ENCODE measurements around the gene L3MBTL4.

DNA sequence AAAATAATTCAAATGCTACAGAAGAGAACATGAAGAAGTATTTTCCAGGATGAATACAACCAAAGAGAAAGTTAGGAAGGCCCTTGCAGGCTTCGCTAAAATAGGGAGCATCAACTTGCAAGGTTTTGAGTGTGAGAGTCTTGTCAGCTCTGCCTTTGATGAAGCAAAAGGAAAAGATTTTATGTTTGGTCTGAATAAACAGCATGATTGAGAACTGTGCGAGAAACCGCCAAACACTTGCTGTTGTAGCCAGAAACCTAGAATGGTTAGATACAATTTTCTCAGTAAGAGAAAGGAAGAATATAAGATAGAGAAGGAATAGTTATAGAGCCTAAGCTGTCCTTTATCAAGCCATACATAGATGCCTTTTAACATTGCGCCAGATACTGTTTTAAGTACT is 163.6 kb downstream of the L3MBTL4 start:
- TF ChIP-seq, protein P1, sequence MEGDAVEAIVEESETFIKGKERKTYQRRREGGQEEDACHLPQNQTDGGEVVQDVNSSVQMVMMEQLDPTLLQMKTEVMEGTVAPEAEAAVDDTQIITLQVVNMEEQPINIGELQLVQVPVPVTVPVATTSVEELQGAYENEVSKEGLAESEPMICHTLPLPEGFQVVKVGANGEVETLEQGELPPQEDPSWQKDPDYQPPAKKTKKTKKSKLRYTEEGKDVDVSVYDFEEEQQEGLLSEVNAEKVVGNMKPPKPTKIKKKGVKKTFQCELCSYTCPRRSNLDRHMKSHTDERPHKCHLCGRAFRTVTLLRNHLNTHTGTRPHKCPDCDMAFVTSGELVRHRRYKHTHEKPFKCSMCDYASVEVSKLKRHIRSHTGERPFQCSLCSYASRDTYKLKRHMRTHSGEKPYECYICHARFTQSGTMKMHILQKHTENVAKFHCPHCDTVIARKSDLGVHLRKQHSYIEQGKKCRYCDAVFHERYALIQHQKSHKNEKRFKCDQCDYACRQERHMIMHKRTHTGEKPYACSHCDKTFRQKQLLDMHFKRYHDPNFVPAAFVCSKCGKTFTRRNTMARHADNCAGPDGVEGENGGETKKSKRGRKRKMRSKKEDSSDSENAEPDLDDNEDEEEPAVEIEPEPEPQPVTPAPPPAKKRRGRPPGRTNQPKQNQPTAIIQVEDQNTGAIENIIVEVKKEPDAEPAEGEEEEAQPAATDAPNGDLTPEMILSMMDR (IDR thresholded peaks at IDR 0.05): no peak
- no peak for TF ChIP-seq POLR2A (IDR thresholded peaks at IDR 0.05)
